A673 (cell line): Measurements from ENCODE around the gene CTPS2. TPM values are rescaled to one million over a fixed set of nuclear protein-coding genes. Genes with fewer than 3 reads are reported as not detected.
"Not testable (repeated sequence)": the region's sequence is repeated elsewhere in the genome, so short reads cannot be mapped to it uniquely, and the experiment has no call there.

Source experiments
- BruUV-seq: library from RNA; stranded (reverse); fragments of 400-500 nt; replicated peaks from 2 replicates; lab custom pipeline; 2021; lab: Mats Ljungman, UMichigan
- CTCF ChIA-PET: fragments of 300-600 bp; sonication (Branson Sonifier 250); formaldehyde crosslinking; loops from one replicate; lab custom pipeline; 2022; ENCODE audit warnings: antibody characterized with exemption; lab: Charles Lee
- POLR2A ChIA-PET: fragments of 300-600 bp; sonication (Branson Sonifier 250); formaldehyde crosslinking; loops from one replicate; lab custom pipeline; 2022; ENCODE audit warnings: antibody characterized with exemption; ENCODE audit not compliant: low non-redundant PET; lab: Charles Lee
- DNase-seq: peaks from one replicate; pipeline ENCODE4 v3.0.0-alpha.2; 2015; ENCODE audit warnings: low spot score
- H3K27ac ChIP-seq: fragments of 200-600 bp; sonication (generic); 2 replicates; pipeline ENCODE4 v1.5.1; 2016; ENCODE audit warnings: mixed run types, low read depth, mild to moderate bottlenecking, mixed read lengths, antibody characterized with exemption, low read length; ENCODE audit not compliant: poor library complexity, severe bottlenecking
- H3K27me3 ChIP-seq: fragments of 200-600 bp; sonication (generic); replicated peaks from 2 replicates; pipeline ENCODE4 v1.6.1; 2017; ENCODE audit warnings: mixed run types, low read depth, mild to moderate bottlenecking, mixed read lengths, antibody characterized with exemption, low read length; ENCODE audit not compliant: insufficient read depth, poor library complexity
- H3K36me3 ChIP-seq: fragments of 200-600 bp; sonication (generic); 2 replicates; pipeline ENCODE4 v1.6.1; 2016; ENCODE audit warnings: mixed run types, mild to moderate bottlenecking, mixed read lengths, antibody characterized with exemption, low read length; ENCODE audit not compliant: insufficient read depth, poor library complexity, severe bottlenecking
- H3K4me1 ChIP-seq: fragments of 200-600 bp; sonication (generic); 2 replicates; pipeline ENCODE4 v1.6.1; 2017; ENCODE audit warnings: mixed run types, mild to moderate bottlenecking, mixed read lengths, antibody characterized with exemption, low read length; ENCODE audit not compliant: insufficient read depth, poor library complexity, severe bottlenecking
- H3K4me3 ChIP-seq: fragments of 200-600 bp; sonication (generic); 2 replicates; pipeline ENCODE4 v1.5.1; 2016; ENCODE audit warnings: low read depth, mixed run types, mild to moderate bottlenecking, mixed read lengths, low read length; ENCODE audit not compliant: poor library complexity, severe bottlenecking
- H3K9me3 ChIP-seq: fragments of 200-600 bp; sonication (generic); 2 replicates; pipeline ENCODE4 v1.6.1; 2016; ENCODE audit warnings: mixed run types, low read depth, mild to moderate bottlenecking, mixed read lengths, antibody characterized with exemption, low read length; ENCODE audit not compliant: poor library complexity, severe bottlenecking
- CTCF ChIP-seq: fragments of 300-800, 200-600 bp; sonication (generic); conservative IDR thresholded peaks from 2 replicates; pipeline ENCODE4 v1.5.1; 2017; ENCODE audit warnings: low read depth, mild to moderate bottlenecking, antibody characterized with exemption, low read length, moderate library complexity, mixed read lengths
- EZH2 ChIP-seq: fragments of 200-600 bp; sonication (generic); IDR thresholded peaks from 2 replicates; pipeline ENCODE4 v1.6.1; 2017; ENCODE audit warnings: borderline replicate concordance, low read depth, mild to moderate bottlenecking, mixed read lengths, antibody characterized with exemption, low read length; ENCODE audit not compliant: poor library complexity, severe bottlenecking
- intact Hi-C: fragments of 100-400 bp; cut with micrococcal nuclease; formaldehyde crosslinking; loops from one replicate; pipeline ENCODE4 v1.10.0; 2022; ENCODE audit not compliant: unreplicated experiment
- total RNA-seq: library from RNA; stranded (reverse); gene quantifications from 2 replicates; pipeline ENCODE4 v1.2.3, GENCODE V29; 2021

The CTPS2 gene
- total RNA-seq, 1 experiment from 2014 or later = 15.6 TPM

- intact Hi-C loops = no loop called here
- CTCF ChIA-PET = no interaction called here
- H3K4me3 ChIP-seq = no peak overlapping the region
These were observed 100.1 kb downstream of the CTPS2 start for GRCh38 chrX:16612257-16612897.

GRCh38 chrX:16610654-16611053, 101.8 kb downstream of the CTPS2 start:
- H3K27ac ChIP-seq, CTCF ChIA-PET: not testable (repeated sequence)
- H3K4me1 ChIP-seq = peaks cover 16% of the 10 kb centered on the region

More at GRCh38 chrX:16612257-16612897, 100.1 kb downstream of the CTPS2 start:
- Histone ChIP-seq H3K27me3 (peaks cover 3% of the 10 kb centered on the region), H3K27ac (no peak overlapping the region), H3K4me1 (peaks cover 16% of the 10 kb centered on the region), H3K9me3 (no peaks in the 10 kb centered on the region), H3K36me3 (no peaks in the 10 kb centered on the region)
- no TSS peak for BruUV-seq
- TF ChIP-seq EZH2 (no peak), CTCF (no peak)
- POLR2A ChIA-PET = no interaction called here
- peak; percentile 66 for DNase-seq

GRCh38 chrX:16610121-16610621, 102.3 kb downstream of the CTPS2 start:
- H3K9me3 ChIP-seq = no peaks in the 10 kb centered on the region
- peaks cover 16% of the 10 kb centered on the region for H3K4me1 ChIP-seq
- intact Hi-C loops = no loop called here
- peaks cover 3% of the 10 kb centered on the region for H3K27me3 ChIP-seq
- peak; percentile 55 for DNase-seq
- POLR2A ChIA-PET = no interaction called here
- no peak overlapping the region for H3K27ac ChIP-seq
- CTCF ChIA-PET = no interaction called here
- H3K4me3 ChIP-seq = no peak overlapping the region
- TF ChIP-seq CTCF (no peak), EZH2 (no peak)
- no TSS peak for BruUV-seq
- no peaks in the 10 kb centered on the region for H3K36me3 ChIP-seq

More at GRCh38 chrX:16610654-16611053, 101.8 kb downstream of the CTPS2 start:
- intact Hi-C loops, BruUV-seq, POLR2A ChIA-PET, H3K36me3 ChIP-seq, H3K4me3 ChIP-seq, H3K27me3 ChIP-seq, DNase-seq, H3K9me3 ChIP-seq: not testable (repeated sequence)
